DND-41 (cell line): ENCODE results near the gene PDE4D.

ENCODE experiments used
- CTCF ChIP-seq: IDR thresholded peaks from 2 replicates; pipeline ENCODE4 v1.5.1; 2012; ENCODE audit warnings: borderline replicate concordance, low read length, moderate library complexity, mild to moderate bottlenecking; ENCODE audit not compliant: poor library complexity, severe bottlenecking; ENCODE audit errors: extremely low read depth
- EZH2 ChIP-seq: IDR thresholded peaks from 3 replicates; pipeline ENCODE4 v1.6.1; 2012; ENCODE audit warnings: borderline replicate concordance, low read depth, mild to moderate bottlenecking, moderate library complexity, low read length, inconsistent platforms; ENCODE audit not compliant: severe bottlenecking

GRCh38 chr5:59709346-59709821 lies 184.1 kb downstream of the PDE4D start:
- TF ChIP-seq CTCF = no peak
- no peak for TF ChIP-seq EZH2
